ENCODE results near the gene INPPL1.

- TF ChIP-seq CTCF (IDR thresholded peaks at IDR 0.05; ENCODE audit: extremely low read depth in 1 of 2, insufficient read depth in 1 of 2, low read depth in 1 of 2, low read length in 2 of 2) (no peak), POLR2A (IDR thresholded peaks at IDR 0.05; ENCODE audit: low read depth, low read length) (no peak), POLR2AphosphoS5 (IDR thresholded peaks at IDR 0.05; ENCODE audit: insufficient read depth, low read depth, low read length) (no peak), EZH2 (IDR thresholded peaks at IDR 0.05; ENCODE audit: borderline replicate concordance, low read depth, low read length, severe bottlenecking) (no peak), JUN (IDR thresholded peaks at IDR 0.05; ENCODE audit: borderline replicate concordance, insufficient read depth, insufficient read length, low read depth) (no peak), MYC (IDR thresholded peaks at IDR 0.05; ENCODE audit: low read depth, low read length) (no peak), MAX (IDR thresholded peaks at IDR 0.05; ENCODE audit: insufficient read depth, insufficient read length) (no peak), GATA2 (IDR thresholded peaks at IDR 0.05; ENCODE audit: insufficient read depth, insufficient read length, low read depth, low read length) (no peak), FOS (IDR thresholded peaks at IDR 0.05; ENCODE audit: borderline replicate concordance, insufficient read depth, low read length) (no peak)
These were observed 6.3 kb downstream of the INPPL1 start for GRCh38 chr11:72230764-72231365.

All from endothelial cell of umbilical vein (primary cell).